CD4-positive, alpha-beta T cell (primary cell): ENCODE data around the gene GPS1. TPM values are rescaled to one million over a fixed set of nuclear protein-coding genes. Genes with fewer than 3 reads are reported as not detected.

ENCODE experiments used
- ATAC-seq: fragments of 200-7000 bp; cut with Tn5 transposase; one replicate; pipeline ENCODE4 v1.10.0; 2022; ENCODE audit warnings: mild to moderate bottlenecking; ENCODE audit not compliant: poor library complexity
- CTCF ChIA-PET: fragments of 350-600 bp; sonication (Branson Sonifier 250); formaldehyde crosslinking; loops from one replicate; lab custom pipeline; 2021; ENCODE audit warnings: antibody characterized with exemption, inconsistent platforms; lab: Charles Lee
- POLR2A ChIA-PET: fragments of 350-600 bp; sonication (Branson Sonifier 250); formaldehyde crosslinking; loops from one replicate; lab custom pipeline; 2021; ENCODE audit warnings: antibody characterized with exemption, inconsistent platforms; lab: Charles Lee
- DNase-seq, 14 experiments: peaks; one replicate each; pipeline ENCODE4 v3.0.0-alpha.2; 2013 to 2020; ENCODE audit warnings: mixed read lengths in 2 of 14
- H3K27ac ChIP-seq, 2 donors: one replicate each; pipeline versions ENCODE4 v1.5.1 to v1.7.0; 2013; ENCODE audit warnings: low read length in 2 of 2, low read depth in 1 of 2, mild to moderate bottlenecking in 1 of 2
- H3K27me3 ChIP-seq, 2 experiments: 1 replicate in 1 of 2; 2 replicates in 1 of 2; pipeline versions ENCODE4 v1.6.1 to v1.7.0; 2013; ENCODE audit warnings: low read length in 2 of 2, control low read depth in 1 of 2, mild to moderate bottlenecking in 1 of 2, moderate library complexity in 1 of 2; ENCODE audit not compliant: insufficient read depth in 2 of 2, control insufficient read depth in 1 of 2
- H3K36me3 ChIP-seq: one replicate; pipeline ENCODE4 v1.6.1; 2013; ENCODE audit warnings: low read length, control low read depth; ENCODE audit not compliant: insufficient read depth
- H3K4me1 ChIP-seq: one replicate; pipeline ENCODE4 v1.6.1; 2013; ENCODE audit warnings: low read length, control low read depth; ENCODE audit not compliant: insufficient read depth
- H3K4me3 ChIP-seq: one replicate; pipeline ENCODE4 v1.5.1; 2013; ENCODE audit warnings: mild to moderate bottlenecking, low read length, moderate library complexity
- H3K9me3 ChIP-seq, 2 experiments: 1 replicate in 1 of 2; 2 replicates in 1 of 2; pipeline versions ENCODE4 v1.6.1 to v1.7.0; 2013; ENCODE audit warnings: low read length in 2 of 2, mild to moderate bottlenecking in 2 of 2, control low read depth in 1 of 2, moderate library complexity in 1 of 2; ENCODE audit not compliant: control insufficient read depth in 1 of 2, insufficient read depth in 1 of 2
- H3K27ac Mint-ChIP-seq: one replicate; pipeline ENCODE4 v1.8.0; 2020; ENCODE audit warnings: mixed read lengths
- H3K27me3 Mint-ChIP-seq: one replicate; pipeline ENCODE4 v1.8.0; 2021; ENCODE audit warnings: mixed read lengths
- H3K36me3 Mint-ChIP-seq: one replicate; pipeline ENCODE4 v1.8.0; 2021; ENCODE audit warnings: low read depth, mixed read lengths
- H3K4me1 Mint-ChIP-seq: one replicate; pipeline ENCODE4 v1.8.0; 2021; ENCODE audit warnings: low read depth, mixed read lengths
- H3K4me3 Mint-ChIP-seq: one replicate; pipeline ENCODE4 v1.8.0; 2020; ENCODE audit warnings: mild to moderate bottlenecking, mixed read lengths
- H3K9me3 Mint-ChIP-seq: one replicate; pipeline ENCODE4 v1.8.0; 2020; ENCODE audit warnings: mixed read lengths
- CTCF ChIP-seq: fragments of 200-600 bp; IDR thresholded peaks from one replicate; pipeline ENCODE4 v1.8.0; 2022; ENCODE audit warnings: antibody characterized with exemption, mild to moderate bottlenecking
- intact Hi-C, 2 experiments: fragments of 100-400 bp; cut with DNase I in 1 of 2; cut with micrococcal nuclease in 1 of 2; formaldehyde crosslinking; loops; one replicate each; pipeline versions ENCODE4 v1.15.1 to v1.9.0; 2023 to 2025; cut with DNase I, micrococcal nuclease
- total RNA-seq, 174 experiments: library from RNA in 2 of 174; stranded (reverse) in 2 of 174; gene quantifications; one replicate each; pipeline ENCODE4 v1.2.3 and lab custom pipeline; 2021 to 2026

The GPS1 gene
- total RNA-seq, 2 experiments from 2014 or later, result 64.6 to 69.3 TPM

- peaks cover 16% of the 10 kb centered on the region for H3K4me1 ChIP-seq
- H3K4me3 Mint-ChIP-seq, result no peak overlapping the region
- H3K27me3 Mint-ChIP-seq, result no peaks in the 10 kb centered on the region
- H3K36me3 Mint-ChIP-seq, result peaks cover 7% of the 10 kb centered on the region
- H3K9me3 Mint-ChIP-seq, result no peaks in the 10 kb centered on the region
- H3K27me3 ChIP-seq, result no peaks in the 10 kb centered on the region
- CTCF ChIA-PET, result interaction anchor here (1.7 to 2.8 kb wide), 2 partner anchors 11 to 82 kb away, joined by 5 to 10 read pairs; no protein-coding TSS in a partner anchor
- H3K27ac Mint-ChIP-seq, result peak overlapping the region; percentile 33
- H3K36me3 ChIP-seq, result no peaks in the 10 kb centered on the region
- TF ChIP-seq CTCF, result no peak
- H3K4me1 Mint-ChIP-seq, result peaks cover 9% of the 10 kb centered on the region
- POLR2A ChIA-PET, result no interaction called here
- no peaks in the 10 kb centered on the region for H3K9me3 ChIP-seq
- no peak for DNase-seq
- no peak for ATAC-seq
- intact Hi-C loops, result no loop called here
- H3K4me3 ChIP-seq, result no peak overlapping the region
- no peak overlapping the region for H3K27ac ChIP-seq
Observed at GRCh38 chr17:82041144-82041814, 10.4 kb upstream of the GPS1 start.

GRCh38 chr17:82042649-82043048 is 9.0 kb upstream of the GPS1 start:
- POLR2A ChIA-PET, result no interaction called here

GRCh38 chr17:82043507-82043906 is 8.2 kb upstream of the GPS1 start:
- no peak overlapping the region for H3K27ac Mint-ChIP-seq
- H3K4me3 Mint-ChIP-seq, result no peak overlapping the region
- intact Hi-C loops, result no loop called here
- H3K36me3 ChIP-seq, result peaks cover 5% of the 10 kb centered on the region
- ATAC-seq (no peak), DNase-seq (no peak)
- ChIA-PET CTCF (no interaction called here), POLR2A (no interaction called here)
- no peaks in the 10 kb centered on the region for H3K9me3 Mint-ChIP-seq
- H3K36me3 Mint-ChIP-seq, result peaks cover 9% of the 10 kb centered on the region
- H3K4me1 ChIP-seq, result no peaks in the 10 kb centered on the region
- peaks cover 6% of the 10 kb centered on the region for H3K4me1 Mint-ChIP-seq
- H3K27ac ChIP-seq, result no peak overlapping the region
- no peaks in the 10 kb centered on the region for H3K9me3 ChIP-seq
- no peak overlapping the region for H3K4me3 ChIP-seq
- TF ChIP-seq CTCF, result no peak
- H3K27me3 Mint-ChIP-seq, result no peaks in the 10 kb centered on the region
- no peaks in the 10 kb centered on the region for H3K27me3 ChIP-seq

More at GRCh38 chr17:82042649-82043048, 9.0 kb upstream of the GPS1 start:
- intact Hi-C loops, result no loop called here
- DNase-seq (no peak), ATAC-seq (no peak)
- peaks cover 9% of the 10 kb centered on the region for H3K4me1 Mint-ChIP-seq
- Histone ChIP-seq H3K4me3 (no peak overlapping the region), H3K36me3 (peaks cover 5% of the 10 kb centered on the region), H3K27me3 (no peaks in the 10 kb centered on the region), H3K9me3 (no peaks in the 10 kb centered on the region), H3K4me1 (peaks cover 5% of the 10 kb centered on the region), H3K27ac (no peak overlapping the region)
- no peaks in the 10 kb centered on the region for H3K9me3 Mint-ChIP-seq
- CTCF ChIA-PET, result no interaction called here
- H3K27me3 Mint-ChIP-seq, result no peaks in the 10 kb centered on the region
- H3K4me3 Mint-ChIP-seq, result no peak overlapping the region
- no peak for TF ChIP-seq CTCF
- H3K36me3 Mint-ChIP-seq, result peaks cover 10% of the 10 kb centered on the region
- no peak overlapping the region for H3K27ac Mint-ChIP-seq
